ENCODE data around the gene FGD2.
"Not testable (repeated sequence)": the region's sequence is repeated elsewhere in the genome, so short reads cannot be mapped to it uniquely, and the experiment has no call there.

The FGD2 gene

DNA sequence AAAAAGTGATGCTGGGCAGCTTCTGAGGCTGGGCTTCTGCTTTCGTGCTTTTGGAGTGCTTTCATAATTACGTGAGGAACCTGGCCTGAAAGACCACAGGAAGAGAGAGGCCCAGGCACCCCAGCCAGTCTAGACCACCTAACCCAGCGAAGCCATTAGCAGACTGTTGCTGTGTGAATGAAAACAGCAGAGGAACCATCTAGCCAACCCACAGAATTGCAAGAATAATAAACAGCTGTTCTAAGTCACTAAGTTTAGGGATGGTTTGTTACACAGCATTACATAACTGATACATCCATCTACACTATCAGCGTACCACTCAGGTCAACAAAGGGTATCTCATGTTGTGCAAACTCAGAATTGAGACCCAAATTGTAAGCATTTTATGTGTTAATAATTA is 34.5 kb downstream of the FGD2 start:
- DNase-seq (ENCODE audit: low read depth), result no peak

DNA sequence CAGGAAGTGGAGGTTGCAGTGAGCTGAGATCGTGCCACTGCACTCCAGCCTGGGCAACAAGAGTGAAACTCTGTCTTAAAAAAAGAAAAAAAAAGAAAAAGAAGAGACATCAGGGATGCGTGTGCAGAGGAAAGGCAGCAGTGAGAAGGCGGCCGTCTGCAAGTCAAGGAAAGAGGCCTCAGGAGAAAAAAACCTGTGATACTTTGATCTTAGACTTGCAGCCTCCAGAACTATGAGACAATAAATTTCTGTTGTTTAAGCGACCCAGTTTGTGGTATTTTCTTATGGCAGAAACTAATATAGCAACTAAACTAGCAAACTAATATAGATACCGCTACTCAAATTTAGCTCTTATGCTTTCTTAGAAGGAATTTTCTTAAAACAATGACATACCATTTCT is 36.1 kb downstream of the FGD2 start:
- no peak for DNase-seq (ENCODE audit: low read depth)

DNA sequence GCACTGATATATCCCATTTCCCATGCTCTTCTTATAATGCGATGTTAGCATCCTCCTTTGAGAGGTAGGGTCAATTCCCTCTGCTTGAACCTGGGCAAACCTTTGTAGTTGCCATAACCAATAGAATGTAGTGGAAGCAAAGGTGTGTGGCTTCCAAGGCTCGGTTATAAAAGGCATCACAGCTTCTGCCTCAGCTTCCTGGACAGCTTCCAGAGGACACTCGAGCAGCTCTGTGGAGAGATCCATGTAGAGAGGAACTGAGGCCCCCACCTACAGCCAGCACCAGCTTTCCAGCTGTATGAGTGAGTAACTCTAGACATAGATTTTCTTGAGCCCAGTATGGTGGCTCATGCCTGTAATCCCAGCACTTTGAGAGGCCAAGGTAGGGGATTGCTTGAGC is 36.7 kb downstream of the FGD2 start:
- DNase-seq (ENCODE audit: low read depth), result no peak

DNA sequence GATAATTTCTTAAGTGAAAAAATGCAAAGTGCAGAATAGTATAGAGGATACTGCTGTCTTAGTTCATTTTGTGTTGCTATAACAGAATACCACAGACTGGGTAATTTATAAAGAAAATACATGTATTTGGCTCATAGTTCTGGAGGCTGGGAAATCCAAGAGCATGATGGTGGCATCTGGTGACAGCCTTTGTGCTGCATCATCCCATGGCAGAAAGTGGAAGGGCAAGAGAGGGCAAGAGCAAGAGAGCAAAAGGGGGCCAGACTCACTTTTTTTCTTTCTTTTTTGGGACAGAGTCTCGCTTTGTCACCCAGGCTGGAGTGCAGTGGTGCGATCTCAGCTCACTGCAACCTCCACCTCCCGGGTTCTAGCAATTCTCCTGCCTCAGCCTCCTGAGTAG is 37.6 kb downstream of the FGD2 start:
- not testable (repeated sequence) for DNase-seq (ENCODE audit: low read depth)

DNA sequence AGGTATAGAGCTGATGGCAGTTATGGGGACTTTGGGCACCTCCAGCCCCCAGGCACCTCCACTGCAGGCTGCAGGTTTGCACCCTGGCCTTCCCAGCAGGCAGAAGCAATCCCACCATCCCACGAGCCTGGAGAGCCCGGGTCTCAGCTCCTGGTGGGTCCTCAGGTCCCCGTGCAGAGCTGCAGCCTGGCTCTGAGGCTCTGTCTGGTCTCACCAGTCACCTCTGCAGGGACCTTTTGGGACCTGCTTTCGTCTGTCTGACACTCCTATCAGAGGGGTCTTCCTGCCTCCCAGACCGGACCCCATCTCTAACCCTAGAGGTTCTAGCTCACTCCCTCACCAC is 41.9 kb downstream of the FGD2 start:
- no peak for DNase-seq (ENCODE audit: low read depth)

DNA sequence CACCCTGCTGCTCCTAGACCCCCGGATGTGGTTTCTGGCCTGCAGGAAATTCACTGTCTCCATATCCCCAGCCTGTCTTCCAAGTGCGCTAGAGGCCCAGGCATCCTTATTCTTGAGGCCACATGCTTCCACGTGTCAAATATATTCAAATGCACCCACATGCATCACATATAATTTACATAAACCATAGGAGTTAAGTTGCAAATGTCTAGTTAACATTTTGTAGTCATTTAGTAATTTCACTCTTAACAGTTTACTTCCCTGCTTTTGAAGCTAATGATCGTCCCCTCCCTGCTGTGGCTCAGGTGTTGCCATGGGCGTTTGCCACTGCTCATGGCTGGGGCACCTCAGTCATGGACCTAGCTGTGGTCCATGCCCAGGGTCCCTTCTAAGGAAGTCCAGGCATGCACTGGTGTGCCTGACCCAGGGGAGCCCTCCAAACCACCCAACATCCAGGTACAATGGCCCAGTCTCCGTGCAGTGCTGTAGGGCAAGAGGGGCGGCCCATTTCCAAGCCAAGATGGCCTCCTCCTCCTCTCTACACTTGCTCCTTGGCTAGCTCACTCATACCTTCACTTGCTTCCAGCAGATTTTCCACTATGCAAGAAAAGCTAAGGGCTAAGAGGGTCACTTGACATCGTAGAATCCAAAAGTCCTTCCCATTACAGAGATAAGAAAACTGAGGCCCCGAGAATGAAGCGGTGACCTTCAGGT is 42.4 kb downstream of the FGD2 start:
- no peak for DNase-seq (ENCODE audit: low read depth)

DNA sequence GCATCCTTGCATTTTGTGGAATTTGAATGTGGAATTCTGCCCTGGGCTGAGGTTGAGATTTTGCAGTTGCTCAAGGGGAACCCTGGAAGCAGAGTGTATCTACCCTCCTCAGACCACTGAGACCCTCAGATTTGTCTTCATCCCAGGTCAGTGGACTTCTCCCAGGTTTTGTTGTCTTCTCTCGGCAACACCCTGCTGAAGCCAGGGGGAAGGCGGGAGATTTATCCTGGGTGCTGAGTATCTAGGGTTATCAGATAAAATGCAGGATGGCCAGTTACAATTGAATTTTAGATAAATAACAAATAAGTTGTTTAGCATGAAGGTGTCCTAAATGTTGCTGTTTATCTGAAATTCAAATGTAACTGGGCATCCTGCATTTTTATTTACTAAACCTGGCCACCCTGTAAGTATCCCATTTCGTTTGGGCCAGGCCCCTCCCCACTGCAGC is 43.0 kb downstream of the FGD2 start:
- DNase-seq (ENCODE audit: low read depth), result no peak

DNA sequence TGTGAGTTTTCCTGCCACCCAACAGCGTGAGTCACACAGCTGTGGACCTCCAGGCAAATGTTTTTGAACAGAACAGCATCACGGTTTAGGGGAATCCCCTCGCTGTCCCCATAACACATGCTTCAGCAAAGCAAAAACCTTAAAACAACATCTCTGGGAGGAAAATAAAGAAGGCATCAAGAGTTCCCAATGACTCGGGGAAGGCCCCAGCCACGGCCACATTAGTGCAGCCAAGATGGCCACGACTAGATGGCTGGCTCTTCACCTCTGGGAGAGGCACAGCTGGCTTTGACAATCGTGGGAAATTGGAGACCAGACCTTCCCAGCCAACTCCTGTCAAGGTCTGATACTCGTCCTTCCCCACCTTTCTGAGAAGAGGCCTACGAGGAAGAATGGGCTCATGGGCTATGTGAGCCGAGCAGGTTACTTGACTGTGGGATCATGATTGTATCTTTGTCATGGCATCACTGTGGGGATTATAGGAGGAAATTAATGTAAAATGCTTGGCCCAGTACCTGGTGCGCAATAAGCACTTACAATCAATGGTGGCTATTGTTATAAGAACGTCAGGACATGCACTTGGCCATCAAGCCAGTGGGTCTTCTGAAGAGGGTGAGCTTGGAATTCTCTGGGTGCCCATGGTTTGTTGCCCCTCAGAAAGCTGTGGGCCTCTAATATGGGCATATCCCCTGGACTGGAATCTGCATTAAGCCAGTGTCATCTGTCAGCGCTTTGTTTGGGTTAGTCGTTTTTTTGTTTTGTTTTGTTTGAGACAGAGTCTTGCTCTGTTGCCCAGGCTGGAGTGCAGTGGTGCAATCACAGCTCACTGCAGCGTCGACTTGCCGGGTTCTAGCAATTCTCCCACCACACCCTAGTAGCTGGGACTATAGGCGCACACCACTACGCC is 43.6 kb downstream of the FGD2 start:
- peak; percentile 65 for DNase-seq (ENCODE audit: low read depth)

DNA sequence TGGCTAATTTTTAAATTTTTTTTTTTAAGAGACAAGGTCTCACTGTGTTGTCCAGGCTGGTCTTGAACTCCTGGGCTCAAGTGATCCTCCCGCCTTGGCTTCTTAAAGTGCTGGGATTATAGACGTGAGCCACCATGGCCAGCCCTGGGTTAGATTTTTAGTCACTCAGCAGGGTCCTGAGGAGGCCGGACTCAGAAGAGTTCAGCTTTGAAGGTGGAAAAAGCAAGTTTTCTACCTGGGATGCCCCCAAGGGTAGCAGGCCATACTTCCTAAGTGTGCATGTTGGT is 44.2 kb downstream of the FGD2 start:
- DNase-seq (ENCODE audit: low read depth), result no peak

DNA sequence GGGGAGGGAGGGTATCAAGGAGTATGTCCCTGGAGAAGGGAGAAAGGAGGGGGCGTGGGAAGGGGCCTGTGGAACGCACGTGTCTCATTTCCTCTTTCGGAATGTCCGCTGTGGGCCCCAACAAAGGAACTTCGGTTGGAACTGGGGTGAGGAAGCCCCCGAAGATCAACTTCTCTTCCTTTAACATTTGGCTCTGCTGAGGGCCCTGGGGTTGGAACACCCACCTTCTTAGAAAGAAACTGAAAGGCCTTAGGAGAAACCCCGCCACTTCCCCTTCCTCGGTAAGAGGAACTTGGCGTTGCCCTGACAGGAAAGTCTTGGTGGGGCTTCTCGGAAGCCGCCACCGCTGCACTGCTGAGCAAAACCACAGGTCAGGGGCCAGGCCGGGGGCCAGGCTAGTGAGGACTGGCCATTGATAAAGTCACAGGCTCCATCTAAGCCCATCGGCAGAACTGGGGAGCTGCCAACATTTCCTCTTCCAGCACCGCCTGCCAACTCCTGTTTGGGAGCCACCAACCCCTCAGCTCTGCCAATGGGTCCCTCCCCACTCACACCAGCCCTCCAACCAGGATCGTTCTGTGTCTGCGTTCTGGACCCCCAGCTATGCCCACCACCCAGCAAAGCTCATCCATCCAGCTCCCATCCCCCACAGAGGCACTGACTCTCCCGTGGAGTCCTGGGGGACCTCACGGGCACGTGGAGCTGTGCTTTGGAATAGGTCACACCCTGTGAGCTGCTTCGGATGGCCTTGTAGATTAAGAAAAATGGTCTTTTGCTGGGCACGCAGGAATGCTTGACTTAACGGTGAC is 44.8 kb downstream of the FGD2 start:
- DNase-seq (ENCODE audit: low read depth), result no peak

DNA sequence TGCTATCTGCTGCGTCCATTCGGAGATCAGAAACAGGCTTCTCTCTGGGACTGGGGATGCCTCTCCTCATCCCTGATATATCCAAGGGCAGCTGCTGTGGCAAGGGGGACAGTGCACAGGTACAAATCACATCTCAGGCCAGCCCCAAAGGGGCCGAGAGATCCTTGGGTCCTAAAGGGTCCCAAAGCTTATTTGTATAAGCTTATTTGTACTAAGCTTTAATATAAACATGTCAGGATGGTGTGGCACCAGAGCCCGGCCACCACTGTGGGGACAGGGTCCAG is 45.3 kb downstream of the FGD2 start:
- DNase-seq (ENCODE audit: low read depth), result no peak

DNA sequence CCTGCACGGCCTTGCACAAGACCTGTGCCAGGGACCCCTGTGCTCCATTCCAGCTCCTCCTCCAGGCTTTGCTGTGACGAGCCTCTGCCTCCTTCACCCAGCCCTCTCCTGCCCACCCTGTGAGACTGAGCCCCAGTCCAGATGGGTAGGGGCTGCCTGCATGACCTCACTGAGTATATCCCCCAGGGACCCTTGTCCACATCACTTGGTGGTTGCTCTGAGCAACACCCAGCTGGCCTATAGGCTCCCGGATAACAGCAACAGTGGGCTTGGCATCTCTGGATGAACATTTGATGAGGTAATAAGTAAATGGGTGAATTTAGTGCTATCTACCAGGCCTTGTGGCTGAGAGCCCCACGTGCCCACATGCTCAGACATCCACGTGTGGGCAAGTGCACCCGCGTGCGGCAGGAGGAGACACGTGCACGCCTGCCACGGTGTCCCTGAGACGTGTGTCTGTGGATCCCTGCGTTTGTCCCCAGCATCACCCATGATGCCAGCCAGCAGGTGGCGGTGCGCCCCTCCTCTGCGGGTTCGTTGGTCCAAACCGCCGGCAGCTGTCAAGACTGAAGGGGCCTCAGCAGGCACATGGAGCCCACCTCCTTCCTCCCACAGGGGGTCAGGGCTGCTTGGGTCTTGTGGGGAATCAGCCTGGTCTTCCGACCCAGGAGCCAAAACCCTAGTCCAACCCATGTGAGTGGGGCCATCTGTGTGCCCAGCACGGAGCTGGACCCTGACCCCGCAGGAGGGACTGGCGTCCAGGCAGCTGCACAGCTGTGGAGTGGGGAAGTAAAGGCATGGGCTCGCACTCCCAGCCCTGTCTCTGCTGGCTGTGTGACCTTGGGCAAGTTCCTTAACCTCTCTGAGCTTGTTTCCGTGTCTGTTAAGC is 45.9 kb downstream of the FGD2 start:
- DNase-seq (ENCODE audit: low read depth), result no peak

DNA sequence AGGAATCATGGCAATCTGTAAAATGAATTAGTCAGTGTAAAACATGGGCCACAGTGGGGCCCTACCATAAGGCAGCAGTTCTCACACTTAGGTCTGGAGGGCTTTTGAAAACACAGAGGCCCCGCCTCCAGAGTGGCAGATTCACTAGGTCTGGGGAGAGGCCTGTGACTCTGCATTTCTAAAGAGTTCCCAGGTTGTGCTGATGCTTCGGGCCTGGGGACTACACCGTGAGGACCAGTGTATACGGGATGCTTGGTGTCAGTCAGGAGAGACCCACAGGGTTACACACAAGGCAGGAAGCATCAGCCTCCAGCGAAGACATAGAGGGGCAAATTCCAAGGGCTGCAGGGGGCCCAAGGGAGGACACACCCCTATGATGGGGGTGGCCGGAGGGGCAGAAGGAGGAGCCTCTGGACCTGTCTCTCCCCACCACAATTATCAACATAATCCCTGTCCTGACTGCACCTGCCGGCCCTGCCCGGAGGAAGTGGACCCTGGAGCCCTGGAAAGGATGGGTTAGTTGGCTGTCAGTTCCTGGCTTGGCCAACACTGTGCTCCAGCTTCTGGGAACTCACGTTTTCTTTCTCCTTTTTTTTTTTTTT is 46.7 kb downstream of the FGD2 start:
- DNase-seq (ENCODE audit: low read depth), result no peak

DNA sequence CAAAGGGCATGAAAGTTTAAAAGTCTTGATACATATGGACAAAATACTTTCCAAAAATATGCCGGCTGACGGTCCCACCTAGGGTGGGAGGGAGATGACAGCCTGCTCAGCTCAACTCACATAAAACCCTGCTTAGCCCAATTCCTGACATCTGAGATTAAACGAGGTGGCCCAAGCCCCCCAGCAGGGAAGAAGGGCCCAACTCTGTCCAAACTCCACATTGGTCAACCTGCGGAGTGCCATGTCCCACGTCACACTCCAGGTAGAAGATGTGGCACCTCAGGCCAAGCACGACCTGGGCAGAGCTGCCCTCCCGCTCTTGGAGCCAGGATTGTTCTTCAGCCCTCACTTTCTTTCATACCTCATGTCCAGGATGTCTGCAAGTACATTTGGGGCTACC is 48.2 kb downstream of the FGD2 start:
- DNase-seq (ENCODE audit: low read depth), result no peak

DNA sequence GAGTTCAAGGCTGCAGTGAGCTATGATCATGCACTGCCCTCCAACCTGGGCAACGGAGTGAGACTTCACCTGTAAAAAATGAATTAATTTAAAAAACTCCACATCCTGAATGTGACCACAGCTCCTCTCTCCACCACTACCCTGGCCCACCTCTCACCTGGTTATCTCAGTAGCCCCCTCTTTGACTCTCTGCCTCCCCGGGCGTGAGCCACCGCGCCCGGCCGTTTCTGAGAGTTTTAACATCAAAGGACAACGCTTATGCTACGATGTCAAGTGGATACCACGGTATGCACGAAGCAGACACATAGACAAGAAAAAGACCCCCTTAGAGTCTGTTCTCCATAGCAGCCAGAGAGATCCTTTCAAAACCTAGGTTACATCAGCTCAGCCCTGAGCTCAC is 48.7 kb downstream of the FGD2 start:
- no peak for DNase-seq (ENCODE audit: low read depth)

DNA sequence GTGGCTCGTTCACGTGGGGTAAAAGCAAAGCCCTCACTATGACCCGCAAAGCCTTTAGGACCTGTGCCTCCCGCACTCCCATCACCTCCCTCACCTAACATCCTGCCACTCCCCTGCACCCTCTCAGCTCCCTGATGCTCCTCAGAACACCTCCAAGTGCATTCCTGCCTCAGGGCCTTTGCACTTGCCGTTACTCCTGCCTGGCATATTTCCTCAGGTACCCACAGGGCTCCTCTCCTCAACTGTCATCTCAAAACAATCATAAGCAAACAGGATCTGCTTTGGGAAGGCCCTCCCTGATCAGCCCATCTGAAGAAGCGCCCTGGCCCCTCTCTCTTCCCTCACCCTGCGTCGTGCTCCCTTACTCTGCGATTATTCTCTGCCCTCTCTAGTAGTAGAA is 49.1 kb downstream of the FGD2 start:
- no peak for DNase-seq (ENCODE audit: low read depth)

DNA sequence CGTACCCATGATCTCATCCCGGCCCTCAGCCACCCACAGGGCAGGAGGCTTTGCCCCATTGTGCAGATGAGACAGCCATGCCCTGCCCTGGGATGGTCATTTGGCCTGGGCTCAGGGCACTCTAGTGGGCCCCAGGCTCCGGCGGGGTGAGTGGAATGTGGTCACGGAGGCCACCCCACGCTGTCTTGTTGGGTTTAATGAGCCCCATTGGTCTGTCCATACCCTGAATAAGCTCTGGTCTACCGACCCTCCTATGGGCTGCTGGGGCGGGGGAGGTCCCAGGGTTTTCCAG is 50.6 kb downstream of the FGD2 start:
- DNase-seq (ENCODE audit: low read depth), result no peak

DNA sequence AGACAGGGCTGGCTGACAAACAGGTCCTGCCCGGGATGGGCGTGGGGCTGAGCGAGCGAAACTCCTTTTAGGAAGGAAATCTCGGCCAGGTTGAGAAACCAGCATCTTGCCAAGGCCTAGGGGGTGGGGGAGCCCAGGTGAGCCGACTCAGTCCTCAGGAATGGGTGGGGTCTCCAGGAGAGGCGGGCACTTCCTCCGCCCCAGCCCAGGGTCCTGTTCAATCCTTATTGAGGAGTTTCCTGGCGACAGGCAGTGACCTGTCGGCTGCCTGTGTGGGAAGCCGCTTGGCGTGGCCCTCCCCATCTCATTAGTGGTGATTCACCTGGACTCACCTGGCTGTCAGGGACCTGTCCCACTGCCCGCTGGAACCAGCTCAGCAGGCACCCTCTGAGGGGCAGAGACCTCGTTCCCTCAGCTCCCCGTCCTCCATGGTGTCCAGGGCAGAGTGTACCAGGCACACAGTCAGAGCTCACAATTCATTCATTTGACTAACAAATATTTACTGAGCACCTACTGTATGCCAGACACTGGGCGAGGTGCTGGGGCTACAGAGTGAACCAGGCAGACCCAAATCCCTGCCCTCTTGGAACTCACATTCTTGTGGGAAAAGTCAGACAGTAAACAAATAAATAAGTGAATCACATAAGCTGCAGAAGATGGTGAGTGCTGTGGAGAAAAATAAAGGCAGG is 51.1 kb downstream of the FGD2 start:
- no peak for DNase-seq (ENCODE audit: low read depth)

DNA sequence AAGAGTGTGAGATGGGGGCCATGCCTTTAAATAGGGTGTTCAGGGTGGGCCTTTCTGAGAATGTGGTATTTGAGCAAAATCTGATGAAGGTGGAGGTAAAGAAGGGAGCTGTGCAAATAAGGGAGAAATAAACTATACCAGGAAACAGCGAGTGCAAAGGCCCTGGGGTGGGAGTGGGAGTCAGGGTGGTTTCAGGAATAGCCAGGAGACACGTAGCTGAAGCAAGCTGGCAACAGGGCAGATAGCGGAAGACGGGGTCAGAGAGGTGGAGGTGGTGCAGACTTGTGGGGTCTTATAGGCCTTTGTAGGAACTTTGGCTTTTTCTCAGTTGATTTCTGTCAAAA is 51.6 kb downstream of the FGD2 start:
- no peak for DNase-seq (ENCODE audit: low read depth)

DNA sequence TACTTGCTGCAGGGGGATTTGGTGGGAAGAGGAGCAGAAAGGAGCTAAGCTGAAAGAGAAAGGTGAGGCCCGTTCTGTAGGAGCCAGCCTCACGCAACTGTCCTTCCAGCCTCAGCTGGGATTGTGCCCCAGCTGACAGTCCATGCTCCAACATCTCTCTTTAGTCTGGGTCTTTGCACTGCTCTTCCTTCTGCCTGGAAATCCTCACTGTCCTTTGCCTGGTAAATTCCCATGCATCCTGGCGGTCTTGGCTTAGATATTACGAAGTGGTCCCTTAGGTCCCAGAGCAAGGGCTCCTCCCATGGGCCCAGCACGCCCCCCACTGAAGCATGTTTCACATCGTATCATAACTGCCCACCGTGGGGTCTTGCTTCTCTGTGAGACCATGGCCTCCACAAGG is 52.2 kb downstream of the FGD2 start:
- no peak for DNase-seq (ENCODE audit: low read depth)

DNA sequence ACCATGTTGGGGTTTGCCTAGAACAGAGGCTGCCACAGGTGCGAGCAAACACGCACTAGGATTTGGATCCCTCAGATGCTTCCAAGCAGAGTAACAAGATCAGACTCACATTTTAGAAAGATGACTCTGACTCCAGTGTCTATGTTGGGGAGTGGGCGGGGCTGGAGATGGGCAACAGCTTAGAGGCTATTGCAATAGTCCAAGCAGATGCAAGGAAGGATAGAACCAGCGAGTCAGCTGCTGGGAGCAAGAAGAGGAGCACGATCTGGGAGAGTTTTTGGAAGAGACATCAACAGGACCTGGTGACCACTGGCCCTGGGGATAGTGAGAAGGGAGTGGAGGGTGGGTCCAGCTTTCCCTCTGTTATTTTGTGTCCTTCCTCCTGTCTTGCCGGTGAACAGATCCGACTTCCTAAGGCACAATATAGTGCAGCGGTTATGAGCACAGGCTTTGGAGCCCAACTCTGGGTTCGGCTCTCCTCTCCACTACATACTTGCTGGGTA is 52.7 kb downstream of the FGD2 start:
- no peak for DNase-seq (ENCODE audit: low read depth)
